GM11168 (cell line): ENCODE data around the gene CARS1.

ENCODE experiments used
- in situ Hi-C: fragments of 300-500 bp; cut with MboI; formaldehyde crosslinking; loops from one replicate; pipeline ENCODE4 v1.12.0; 2022; ENCODE audit warnings: low sequenced_read_pairs; ENCODE audit not compliant: unreplicated experiment

Gene CARS1

DNA sequence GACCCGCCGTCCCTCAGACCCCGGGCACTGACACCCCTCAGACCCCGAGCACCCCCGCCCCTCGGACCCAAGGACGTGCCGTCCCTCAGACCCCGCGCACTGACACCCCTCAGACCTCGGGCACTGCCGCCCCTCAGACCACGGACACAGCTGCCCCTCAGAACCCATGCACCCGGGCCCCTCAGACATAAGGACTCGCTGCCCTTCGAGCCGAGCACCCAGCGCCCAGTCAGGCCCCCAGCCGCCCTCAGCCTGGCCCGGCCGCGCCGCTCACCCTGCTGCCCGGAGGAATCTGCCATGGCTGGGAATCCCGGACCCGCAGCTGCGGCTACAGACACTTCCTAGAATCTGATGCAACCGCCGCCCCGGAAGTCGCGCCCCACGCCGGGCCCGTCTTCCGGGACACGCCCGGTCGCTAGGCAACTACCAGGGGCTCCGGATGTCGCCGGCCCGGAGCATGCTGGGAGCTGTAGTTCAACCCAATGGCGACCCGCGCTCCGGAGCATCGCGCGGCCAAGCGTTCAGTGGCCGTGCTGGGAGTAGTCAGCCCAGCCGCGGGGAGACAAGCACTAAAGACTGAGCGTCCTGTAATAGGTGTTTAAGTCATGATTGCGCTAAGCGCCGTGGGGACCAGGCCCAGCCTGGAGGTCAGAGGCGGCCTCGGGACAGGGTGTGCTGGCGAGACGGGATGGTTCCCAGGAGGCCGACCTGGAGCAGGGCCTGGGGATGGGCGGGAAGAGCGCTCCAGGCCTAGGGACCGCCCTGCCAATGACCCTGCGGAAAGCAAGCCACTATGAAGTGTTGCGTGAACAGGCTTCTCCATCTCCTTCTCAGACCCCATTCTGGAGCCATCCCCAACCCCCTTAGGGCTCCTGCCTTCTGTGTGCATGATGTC is at the start of gene CARS1:
TSS of gene CARS1 (minus strand) at position 355 of the 895 bp plus-strand sequence. CDS start at position 299, 56 bp downstream.
- in situ Hi-C loops, result no loop called here

DNA sequence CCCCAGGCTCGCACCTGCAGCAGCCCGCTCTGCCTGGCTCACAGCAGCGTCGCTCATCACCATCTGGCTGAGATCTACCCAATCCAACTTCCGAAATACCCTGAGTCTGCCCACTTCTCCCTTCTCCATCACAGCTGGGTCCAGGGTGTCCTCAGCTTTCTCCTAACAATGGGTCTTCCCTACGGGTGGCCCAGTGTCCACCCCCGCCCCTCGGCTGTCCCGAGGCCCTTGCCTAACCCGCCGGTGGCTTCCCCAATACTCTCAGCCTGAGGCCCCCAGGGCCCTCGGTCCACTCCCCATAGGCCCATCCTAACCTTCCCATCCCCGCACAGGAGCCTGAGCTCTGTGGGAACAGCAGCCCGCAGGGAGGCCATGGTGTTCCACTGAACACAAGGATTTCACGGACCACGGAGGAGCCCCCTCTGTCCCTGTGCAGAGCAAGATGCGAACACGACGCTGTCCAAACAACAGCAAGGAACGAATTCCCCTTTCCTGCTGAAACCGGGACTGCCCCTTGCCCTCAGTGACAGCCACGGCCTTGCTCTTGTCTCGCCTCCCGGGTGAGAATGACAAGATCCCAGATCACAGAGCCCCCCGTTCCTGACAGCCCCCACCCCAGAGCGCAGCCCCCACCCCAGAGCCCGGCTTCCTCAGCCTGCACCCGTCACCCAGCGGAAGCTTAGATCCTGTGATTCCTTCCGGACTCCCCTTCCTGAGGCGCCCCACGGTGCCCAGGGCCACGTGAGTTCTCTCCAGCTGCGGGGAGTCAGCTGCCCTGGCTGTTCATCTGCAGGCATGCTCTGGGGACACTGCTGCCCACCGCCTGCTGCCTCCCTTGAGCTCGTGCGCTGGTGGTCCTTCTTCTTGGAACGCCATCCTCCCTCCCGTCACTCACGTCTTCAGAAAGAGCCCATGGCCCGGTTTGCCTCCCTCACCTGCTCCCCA is 48.8 kb upstream of the CARS1 start:
- in situ Hi-C loops, result no loop called here

DNA sequence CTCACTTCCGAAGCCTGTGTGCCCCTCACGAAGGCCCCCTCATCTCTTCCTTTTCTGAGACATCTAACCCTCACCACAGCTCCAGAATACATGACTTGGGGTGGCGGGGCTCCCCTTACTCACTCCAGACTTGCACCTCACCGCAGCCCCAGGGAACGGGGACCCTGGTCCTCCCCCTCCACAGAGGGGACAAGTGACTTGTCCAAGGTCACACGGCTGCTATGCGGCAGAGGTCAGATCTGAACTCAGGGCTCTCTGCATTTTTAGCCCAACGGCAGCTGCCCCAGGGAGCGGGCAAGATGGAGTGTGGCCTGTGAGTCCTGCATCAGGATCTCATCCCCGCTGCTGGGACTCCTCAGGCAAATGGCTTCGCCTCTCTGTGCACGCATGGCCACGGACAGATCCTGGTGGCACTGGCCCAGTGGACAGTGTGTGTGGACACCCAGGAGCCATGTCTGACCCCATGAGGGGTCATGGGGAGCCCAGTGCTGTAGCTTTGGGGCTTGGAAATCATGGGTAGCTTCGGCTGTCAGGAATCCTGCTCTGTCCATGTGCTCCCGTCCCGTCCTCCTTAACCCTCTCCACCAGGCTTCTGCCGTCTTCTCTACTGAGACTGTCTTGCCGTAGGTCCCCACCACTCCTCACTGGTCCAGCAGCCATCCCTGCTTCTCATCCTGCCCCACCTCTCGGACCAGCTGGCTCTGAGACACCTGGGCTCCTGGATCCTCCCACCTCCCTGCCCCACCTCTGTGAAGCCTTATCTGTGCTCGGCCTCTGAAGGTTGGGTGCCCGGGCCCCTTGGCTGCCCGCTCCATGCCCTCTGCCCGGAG is 48.0 kb upstream of the CARS1 start:
- in situ Hi-C loops, result no loop called here

DNA sequence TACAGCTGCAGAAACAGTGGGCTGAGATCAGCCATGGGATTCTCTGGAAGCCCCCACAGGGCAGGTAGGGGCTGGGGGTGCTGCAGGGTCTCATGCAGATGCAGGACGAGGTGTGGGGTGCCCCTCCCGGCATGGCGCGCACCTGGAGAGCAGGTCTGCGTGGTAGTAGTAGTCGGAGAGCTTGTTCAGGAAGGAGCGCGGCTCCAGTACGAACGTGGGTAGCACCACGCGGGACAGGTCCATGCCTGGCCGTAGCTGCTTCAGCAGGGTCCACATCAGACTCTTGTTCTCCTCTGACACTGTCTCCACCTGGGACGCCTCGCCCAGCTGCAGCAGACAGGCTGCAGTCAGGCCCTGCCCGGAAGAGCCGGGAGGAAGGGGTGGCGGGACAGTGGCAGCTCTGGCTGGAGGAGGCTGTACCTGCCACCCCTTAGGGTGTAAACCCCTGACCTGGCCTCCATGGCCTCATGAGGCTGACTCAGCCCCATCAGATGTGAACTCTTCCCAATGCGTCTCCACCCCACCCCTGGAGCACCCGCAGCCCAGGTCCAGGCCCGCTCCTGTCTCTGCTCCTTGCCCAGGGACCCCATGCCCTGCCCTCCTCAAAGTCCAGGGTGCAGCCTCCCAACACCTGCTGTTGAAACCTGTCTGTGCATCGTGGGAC is 47.0 kb upstream of the CARS1 start:
- in situ Hi-C loops, result no loop called here

DNA sequence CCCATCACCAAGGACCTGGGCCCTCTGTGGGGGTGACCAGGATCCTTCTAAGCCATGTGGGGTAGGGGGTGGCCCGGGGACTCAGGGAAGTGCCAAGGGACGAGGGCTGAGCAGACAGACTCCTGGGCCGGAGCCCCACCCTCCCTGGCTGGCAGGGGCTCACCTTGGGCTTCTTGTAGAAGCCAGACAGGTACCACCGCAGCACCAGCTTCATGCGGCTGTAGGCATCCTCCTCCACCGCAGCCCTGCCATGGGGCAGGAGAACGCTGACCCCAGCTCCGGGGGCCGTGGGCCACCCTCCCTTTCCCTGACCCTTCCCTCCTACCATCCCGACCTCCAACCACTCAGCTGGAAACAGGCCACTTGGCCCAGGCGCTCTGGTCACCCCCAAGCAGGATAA is 45.9 kb upstream of the CARS1 start:
- in situ Hi-C loops, result no loop called here

DNA sequence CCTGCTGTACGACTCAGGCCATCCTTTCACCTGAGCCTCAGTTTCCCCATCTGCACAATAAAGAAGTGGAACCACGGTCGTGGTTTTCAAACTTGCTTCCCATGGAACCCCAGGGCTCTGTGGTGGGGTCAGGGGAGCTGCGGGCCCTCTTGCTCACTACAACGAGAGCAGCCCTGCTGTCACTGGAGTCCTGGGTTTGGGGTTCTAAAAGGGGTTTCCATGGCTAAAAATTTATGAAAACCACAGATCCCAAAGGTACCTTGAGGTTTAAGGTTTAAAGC is 45.4 kb upstream of the CARS1 start:
- in situ Hi-C loops, result no loop called here

DNA sequence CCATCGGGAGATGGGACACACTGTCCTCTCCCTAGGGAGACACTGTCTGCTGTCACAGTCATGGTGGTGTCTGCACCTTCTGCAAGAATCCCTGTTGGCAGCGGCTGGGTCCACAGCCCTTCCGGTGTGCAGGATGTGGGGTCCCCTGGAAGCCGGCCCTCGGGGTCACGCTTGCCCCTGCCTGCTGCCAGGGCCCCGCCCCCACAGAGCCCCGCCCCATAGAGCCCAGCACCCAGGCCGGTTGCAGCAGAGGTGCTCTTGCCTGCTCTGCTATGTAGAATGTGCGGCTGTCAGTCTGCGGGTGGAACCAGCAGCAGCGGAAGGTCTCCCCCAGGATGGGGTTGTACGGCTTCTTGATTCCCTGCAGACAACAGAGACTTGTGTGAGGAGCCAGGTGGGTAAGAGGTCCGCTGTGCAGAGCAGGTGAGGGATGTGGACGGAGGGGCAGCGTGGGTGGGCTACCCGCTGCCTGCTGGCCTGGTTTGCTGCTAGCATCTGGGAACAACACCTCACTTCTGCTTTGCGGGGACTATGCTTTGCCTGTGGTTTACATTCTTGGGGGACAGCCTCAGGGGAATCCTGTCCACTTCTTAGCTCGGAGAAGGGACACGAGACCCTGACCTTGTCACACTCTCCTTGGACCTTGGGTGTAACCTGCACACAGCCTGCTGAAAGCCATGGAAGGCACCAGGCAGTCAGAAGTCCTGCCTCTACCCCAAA is 44.9 kb upstream of the CARS1 start:
- in situ Hi-C loops, result no loop called here

DNA sequence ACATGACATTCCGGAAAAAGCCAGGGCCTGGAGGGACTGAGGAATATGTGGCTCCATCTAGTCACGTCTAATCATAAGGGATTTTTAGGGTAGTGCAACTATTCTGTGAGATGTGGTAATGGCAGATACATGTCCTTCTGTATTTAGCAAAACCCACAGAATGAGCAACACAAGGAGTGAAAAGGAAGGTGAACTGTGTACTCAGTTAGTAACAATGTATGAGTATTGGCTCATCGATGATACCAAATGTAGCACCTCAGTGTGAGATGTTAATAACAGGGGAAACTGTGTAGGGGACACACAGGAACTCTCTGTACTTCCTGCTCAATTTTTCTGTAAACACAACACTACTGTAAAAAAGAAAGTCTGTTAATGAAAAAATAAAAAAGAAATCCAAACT is 42.0 kb upstream of the CARS1 start:
- in situ Hi-C loops, result no loop called here

DNA sequence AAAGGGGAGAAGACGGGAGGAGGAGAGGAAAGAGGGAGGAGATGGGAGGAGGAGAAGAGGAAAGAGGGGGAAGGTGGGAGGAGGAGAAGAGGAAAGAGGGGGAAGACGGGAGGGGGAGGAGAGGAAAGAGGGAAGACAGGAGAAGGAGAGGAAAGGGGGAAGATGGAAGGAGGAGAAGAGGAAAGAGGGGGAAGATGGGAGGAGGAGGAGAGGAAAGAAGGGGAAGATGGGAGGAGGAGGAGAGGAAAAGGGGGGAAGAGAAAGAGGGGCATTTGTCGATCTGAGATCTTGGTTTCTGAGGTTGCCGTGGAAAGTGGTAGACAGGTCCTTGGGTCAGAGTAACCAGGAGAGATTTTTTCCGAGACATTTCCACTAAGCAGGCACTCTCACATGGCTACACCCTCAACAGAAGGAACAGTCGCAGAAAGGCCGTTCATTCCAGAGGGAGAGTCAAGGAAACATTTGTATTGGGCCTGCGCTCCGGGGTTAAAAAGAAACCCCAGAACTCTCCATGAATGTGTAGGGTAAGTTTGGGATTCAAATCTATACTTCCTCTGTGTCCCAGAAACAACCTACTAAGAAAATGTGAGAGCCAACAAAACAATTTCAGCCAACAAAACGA is 39.8 kb upstream of the CARS1 start:
- in situ Hi-C loops, result no loop called here

DNA sequence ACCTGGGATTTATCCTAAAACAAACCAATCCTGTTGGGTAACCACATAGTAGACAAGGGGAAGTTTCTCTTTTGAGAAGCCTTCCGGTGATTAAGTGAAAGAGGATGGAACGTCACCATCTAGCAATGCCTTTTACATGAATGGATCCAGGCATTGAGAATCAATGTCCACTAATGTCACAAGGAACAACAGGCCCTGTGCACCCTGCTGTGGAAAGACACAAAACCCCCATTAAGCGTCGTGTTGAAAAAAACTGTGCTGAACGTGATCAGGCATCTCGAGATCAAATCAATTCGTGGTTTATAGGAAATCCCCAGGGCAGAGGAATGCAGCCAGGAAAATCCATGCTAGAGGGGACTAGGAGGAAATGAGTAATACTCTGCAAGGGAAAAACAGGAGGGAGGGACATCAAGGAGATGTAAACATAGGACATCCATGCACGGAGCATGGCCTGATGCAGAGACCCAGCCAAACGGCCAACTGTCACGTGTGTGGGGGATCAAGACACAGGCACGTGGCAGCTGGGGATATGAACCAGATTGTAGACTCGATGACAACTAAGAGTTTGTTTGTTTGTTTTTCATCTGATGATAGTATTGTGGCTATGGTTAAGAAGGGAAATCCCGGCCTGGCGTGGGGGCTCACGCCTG is 38.6 kb upstream of the CARS1 start:
- in situ Hi-C loops, result no loop called here

DNA sequence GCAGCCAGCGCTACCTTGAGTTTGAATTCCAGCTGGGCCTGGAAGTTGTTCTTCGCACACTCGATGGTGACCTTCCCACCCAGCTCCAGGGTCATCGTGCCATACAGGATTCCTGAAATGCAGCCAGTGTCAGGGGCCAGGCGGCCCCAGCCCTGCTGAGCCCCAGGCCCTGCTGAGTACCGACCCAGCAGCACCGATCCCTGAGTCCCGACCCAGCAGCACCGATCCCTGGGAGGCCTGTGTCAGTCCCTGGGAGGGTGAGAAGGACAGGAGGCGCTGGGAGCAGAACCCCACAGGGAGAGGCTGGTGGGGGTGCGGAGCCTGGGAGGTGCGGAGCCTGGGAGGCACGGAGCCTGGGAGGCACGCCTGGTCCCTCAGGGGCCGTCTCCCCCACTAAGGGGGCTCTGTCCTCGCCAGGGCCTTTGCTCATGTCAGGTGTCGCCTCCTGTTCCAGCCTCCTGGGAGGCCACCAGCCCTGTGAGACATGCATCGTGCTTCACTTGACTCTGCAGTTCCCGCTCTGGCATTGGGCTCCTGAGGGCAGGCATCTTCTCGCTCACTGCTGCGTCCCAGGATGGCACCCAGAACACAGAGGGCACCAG is 37.1 kb upstream of the CARS1 start:
- in situ Hi-C loops, result no loop called here

DNA sequence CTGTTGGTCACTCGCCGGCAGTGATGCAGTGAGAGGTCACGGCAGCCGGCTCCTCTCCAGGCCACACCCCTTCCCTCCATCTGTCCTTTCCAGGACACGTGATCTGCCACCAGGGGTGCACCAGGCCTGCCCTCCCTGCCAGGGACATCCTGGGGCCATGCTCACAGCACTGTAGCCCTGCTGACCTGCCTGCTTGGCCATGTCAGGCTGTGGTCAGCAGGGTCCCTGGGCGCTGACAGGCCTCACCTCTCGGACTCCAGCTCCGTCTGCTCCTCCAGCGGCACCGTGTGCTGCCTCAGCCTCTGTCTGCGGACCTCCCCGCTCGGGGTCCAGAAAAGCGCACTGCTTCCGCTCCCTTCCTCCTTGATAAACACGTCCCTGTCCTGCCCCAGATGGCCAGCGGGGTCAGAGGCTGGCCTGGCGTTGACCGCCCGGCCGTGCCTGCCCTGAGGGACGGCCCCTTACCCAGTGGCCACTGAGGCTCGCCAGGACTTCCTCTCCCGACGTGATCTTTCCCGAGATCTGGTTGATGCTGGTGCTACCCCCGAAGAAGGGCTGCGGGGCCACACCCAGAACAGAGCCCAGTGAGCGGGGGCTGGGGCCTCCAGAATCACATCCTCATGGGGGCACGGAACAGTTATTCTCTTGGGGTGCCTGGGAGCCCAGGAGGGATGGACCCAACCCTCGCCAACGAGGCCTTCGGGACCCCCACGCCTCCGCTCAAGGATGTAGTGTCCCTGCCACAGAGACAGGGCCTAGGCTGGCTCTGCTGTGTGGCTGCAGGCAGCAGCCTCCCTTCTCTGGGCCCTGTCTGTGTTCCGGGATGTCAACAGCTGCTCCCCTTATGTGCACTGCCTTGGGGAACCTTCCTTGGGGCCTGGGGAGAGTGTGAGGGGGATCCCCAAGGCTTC is 36.3 kb upstream of the CARS1 start:
- in situ Hi-C loops, result no loop called here

DNA sequence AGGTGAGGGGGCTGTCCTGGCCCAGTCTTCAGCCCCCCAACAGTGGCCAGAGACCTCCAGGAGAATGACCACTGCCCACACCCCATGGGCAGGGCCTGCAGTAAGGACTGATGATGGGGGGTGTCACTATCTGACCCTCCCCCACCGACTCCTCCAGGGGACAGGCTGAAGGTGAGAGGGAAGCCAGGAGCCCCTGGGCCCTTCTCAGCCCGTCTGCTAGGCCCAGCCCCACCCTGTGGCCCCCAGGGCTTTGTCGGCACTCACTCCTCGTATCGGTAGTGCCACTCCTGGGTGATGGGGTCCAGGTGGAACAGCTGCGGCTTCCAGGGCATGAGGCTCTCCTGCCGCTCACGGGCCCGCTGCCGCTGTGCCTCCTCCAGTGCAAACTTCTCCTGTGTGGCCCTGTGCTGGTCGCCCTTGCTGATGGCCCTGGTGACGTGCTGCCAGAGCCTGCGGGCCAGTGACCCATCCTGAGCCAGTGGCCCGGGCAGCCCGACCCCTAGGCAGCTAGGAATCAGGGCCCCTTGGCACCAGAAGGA is 35.4 kb upstream of the CARS1 start:
- in situ Hi-C loops, result no loop called here

DNA sequence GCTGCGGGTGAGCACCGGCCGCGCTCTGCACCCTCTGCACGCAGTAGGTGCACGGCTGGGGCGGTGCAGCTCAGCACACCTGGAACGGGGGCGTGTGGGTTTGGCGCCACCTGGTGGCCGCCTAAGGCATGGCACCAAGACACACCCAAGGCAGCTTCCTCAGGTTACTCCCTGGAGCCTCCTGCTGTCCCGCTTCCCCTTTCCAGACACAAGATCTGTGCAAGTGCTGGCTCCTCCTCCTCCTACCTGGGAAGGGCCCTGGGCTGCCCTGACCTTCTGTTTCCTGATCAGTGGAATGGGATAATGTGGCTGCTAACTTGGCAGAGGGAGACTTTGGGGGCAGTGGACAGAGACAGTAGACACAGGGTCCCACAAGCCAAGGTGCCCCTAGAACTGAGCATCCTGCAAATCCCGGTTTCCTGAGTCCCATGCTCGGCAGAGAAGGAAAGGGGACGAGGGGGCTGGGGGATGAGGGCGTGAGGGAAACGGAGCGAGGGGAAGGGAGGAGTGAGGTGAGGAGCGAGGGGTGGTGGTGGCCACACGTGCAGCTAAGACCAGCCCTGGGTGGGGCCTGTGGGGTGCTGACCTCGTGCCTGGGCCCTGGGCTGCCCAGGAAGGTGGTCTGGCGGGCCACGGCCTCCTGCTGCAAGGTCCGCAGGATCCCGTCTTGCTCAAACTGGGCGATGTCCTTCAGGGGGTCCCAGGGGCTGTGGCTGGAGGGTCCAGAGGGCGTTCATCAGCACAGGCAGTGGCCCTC is 34.8 kb upstream of the CARS1 start:
- in situ Hi-C loops, result no loop called here

DNA sequence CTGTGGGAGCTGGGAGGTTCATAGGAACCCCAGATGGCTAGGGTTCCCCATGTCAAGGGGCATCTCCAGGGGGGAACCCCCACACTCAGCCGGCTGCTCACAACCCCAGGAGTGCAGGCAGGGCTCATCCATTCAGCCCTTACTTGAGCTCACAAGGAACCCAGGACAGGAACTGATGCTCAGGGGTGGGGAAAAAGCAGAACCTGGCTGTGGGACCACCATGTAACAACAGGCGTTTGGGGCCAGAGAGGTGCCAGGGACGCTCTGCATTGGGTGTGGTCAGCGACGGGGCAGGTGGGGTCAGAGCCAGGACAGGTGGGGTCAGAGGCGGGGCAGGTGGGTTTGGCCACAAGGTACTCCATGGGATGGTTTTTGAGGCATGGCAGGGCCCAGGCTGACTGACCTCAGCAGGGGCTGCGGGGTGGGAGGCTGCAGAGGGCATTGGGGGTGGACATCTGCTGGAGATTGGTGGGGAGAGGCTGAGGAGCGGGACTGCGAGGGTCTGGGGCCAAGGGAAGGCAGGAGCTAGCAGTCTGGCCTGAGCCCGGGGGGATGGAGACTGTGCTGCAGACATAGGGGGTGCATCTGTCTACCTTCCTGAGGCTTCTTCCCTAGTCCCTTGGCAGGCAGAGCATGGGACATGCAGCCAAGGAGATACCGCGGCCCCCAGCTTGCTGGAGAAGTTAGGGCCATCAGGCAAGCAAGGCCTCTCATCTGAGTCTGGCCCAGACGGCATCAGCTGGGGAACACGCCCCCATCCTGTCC is 34.0 kb upstream of the CARS1 start:
- in situ Hi-C loops, result no loop called here
